Measurements from ENCODE around the gene KLC3.

Gene KLC3

GRCh38 chr19:45349430-45349941, 8.9 kb downstream of the KLC3 start:
- DNase-seq, result no peak

DNA sequence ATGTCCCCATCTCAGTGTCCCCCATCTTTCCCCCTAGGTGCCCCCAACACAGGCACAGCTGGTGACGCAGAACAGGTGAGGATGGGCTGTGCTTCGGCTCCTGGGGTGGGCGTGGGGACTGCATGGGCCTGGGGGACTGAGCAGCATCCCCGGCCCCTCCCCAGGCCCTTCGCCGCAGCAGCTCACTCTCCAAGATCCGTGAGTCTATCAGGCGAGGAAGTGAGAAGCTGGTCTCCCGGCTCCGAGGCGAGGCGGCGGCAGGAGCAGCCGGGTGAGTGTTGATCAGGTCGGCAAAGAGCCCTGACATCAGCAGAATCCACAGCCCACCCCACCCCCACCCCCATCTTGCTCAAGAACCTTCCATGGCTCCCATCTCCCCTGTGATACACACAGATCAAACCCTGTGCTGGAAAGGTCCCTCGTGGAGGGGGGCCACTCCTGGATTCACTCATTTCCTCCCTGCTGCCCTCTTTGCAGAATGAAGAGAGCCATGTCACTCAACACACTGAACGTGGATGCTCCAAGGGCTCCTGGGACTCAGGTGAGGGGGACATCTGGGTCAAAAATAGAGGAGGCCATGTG, 10.0 kb downstream of the KLC3 start:
- no peak for DNase-seq

DNA sequence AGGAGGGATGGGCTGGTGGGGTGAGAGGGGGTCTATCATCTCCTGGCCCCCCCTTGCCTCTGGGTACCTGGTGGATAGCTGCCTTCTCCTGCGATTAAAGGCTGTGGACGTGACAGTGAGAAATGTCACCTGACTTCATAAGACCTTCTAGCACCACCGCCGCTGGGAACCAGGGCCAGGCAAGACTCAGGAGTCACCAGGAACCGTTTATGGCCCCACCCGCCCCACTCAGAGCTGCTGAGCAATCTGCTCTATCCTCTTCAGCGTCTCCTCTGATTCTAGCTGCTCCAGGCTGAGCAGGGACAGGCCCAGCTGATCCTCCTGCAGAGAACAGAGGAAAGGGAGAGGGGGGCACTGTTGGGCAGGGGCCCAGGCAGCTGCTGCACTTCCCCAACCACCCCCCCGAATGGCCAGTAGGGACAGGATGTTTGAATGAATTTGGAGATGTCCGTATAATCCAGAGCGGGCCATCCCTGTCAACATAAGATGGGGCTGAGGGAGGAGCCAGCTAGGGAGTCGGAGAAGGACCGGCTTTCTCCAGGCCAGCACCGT, 10.9 kb downstream of the KLC3 start:
- no peak for DNase-seq

- DNase-seq, result no peak
Measured at GRCh38 chr19:45352062-45352461, 11.5 kb downstream of the KLC3 start.

DNA sequence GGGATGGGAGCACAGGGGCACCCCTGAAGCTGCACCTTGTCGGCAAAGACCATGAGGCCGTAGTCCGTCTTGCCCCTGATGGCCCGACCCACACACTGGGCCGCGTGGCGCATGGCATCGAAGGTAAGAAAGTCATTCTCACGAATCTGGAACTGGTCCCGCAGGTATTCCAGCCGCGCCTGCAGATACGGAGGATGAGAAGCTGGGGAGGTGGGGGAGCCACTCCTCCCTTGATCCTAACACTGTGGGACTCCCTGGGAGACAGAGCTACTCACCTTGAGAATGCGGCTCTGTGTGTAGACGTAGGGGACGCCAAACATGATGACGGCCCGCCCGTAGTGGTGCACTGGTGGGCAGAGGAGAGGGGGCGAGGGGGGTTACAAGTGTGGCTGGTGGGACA, 11.9 kb downstream of the KLC3 start:
- no peak for DNase-seq

DNA sequence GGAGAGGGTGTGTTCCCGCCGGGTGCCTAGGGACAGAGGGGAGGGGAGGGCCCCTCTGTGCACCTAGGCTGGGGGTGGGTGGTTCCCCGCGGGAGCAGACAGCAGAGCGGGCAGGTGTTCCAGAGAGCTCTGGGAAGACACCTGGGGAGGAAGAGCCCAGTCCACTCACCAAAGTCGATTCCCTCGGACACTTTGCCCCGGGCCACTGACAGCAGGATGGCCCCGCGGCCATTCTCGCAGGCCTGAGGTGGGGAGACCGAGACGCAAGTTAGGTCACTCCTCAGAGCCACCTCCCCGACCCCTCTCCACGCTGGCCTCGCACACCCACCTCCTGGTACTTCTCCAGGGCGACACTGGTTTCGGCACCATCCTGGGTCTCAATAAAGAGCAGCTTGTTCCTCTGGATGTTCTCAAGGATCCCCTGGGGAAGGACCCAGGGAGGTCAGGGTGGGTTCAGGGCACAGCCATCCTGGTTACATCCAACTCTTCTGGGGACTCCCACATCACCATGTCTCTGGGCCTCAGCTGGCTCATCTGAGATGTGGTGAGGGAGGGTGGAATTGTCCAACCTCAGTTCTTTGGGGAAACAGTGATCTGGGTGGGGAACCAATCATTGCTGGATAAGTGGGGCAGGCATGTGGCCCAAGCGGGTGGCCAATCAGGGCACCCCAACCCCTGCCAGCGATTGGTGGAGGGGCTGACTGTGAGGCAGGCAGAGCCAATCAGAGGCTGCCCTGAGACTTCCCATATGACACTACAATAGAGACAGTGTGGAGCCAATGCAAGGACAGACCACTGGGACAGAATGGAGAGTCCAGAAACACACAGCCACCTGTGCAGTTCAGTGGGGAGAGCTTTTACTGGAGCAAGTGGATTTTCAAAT, 12.6 kb downstream of the KLC3 start:
- no peak for DNase-seq

- no peak for DNase-seq
Measured at GRCh38 chr19:45354241-45354842, 13.8 kb downstream of the KLC3 start.

- DNase-seq, result no peak
Measured at GRCh38 chr19:45355402-45355801, 14.9 kb downstream of the KLC3 start.

DNA sequence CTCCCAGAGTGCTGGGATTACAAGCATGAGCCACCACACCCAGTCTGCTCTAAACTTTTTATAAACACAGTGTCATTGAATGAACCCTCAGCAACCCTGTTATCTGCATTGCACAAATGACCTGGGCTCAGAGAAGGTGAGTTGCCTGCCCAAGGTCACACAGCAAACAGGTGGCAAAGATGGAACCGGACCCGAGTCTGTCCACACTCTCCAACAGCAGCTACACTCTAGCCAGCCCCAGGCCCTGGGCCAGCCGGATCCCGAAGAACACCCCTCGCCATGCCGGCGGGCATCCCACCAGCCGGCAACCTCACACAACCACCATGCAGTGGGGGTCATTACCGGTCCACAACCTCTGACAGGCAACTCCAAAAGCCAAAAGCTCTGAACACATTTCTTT, 15.4 kb downstream of the KLC3 start:
- DNase-seq, result no peak

- no peak for DNase-seq
Measured at GRCh38 chr19:45356760-45357444, 16.4 kb downstream of the KLC3 start.

DNA sequence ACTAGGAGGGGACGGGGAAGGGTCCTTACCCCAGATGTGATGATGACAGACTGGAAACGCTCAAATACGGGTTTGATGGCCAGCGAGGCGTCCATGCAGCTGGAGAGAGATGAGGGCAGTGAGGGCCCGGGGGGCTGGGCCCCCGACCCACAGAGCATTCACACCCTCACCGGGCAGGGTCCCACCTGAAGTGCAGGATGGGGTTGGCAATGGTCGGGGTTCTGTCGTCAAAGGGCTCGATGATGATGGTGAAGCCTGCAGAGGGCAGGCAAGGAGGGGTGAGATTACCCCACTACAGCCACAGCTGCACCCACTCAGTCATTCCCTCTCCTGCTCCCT, 16.9 kb downstream of the KLC3 start:
- DNase-seq, result no peak

GRCh38 chr19:45358213-45358792, 17.8 kb downstream of the KLC3 start:
- no peak for DNase-seq

- DNase-seq, result no peak
Measured at GRCh38 chr19:45361608-45362007, 21.1 kb downstream of the KLC3 start.

GRCh38 chr19:45362291-45362690, 21.7 kb downstream of the KLC3 start:
- DNase-seq, result no peak

GRCh38 chr19:45363861-45364459, 23.4 kb downstream of the KLC3 start:
- DNase-seq, result no peak

GRCh38 chr19:45364696-45365095, 24.1 kb downstream of the KLC3 start:
- DNase-seq, result no peak

DNA sequence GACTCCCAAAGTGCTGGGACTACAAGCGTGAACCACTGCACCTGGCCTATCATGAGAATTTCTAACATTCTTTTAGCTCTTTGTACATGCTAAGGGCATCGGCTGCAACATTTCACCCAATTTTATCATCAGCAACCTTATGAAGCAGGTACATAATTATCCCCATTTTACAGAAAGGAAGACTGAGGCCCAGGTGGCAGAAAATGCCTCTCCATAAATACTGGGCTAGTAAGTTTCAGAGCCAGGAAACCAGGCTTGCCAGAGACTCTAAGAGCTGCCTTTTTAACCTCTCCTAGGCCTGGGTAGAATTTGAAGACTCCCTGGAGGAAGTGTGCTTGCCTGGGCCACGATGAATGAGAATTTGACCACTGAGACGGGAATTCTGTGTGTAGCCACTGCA, 27.6 kb downstream of the KLC3 start:
- no peak for DNase-seq

- no peak for DNase-seq
Measured at GRCh38 chr19:45368737-45369340, 28.3 kb downstream of the KLC3 start.

DNA sequence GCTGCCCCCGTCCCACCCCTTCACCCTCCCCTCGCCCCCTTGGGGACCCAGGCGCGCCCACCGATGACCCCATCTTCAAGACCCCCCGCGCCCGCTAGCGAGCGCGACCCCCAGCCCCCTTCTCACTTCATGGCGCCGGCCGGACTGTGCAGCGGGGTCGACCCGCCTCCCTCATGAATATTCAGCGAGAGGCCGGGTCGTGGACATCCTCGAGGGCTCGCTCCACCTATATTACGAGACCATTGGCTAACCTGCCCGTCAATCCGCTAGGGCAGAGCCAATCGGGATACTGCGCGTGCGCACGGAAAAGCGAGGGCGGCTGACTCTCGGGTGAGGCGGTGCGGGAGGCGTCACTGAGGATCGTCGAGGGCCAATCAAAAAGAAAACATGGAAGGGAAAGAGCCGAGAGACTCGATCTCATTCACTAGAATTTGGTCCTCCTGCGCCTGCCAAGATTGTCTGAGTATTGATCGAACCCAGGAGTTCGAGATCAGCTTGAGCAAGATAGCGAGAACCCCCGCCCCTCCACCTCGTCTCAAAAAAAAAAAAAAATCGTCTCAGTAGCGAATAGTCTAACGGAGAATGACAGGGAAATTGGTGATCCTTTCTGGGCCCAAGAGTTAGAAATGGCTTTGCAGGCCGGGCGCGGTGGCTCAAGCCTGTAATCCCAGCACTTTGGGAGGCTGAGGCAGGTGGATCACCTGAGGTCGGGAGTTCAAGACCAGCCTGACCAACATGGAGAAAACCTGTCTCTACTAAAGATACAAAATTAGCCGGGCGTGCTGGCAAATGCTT, 30.1 kb downstream of the KLC3 start, which contains the start of gene ERCC2:
ERCC2 (minus strand) TSS at position 164 of the 795 bp plus-strand sequence; CDS start at position 131, 33 bp downstream.
- DNase-seq, result peak; percentile 100

- no peak for DNase-seq
Measured at GRCh38 chr19:45376045-45376724, 35.6 kb downstream of the KLC3 start.

Measured in activated CD4-positive, alpha-beta T cell treated with anti-CD3 and anti-CD28 coated beads, Interleukin-10, Interleukin-2, amounts not matched to agents 100 ng/mL and 50 ng/mL, durations not matched to agents 16 hours and 8 hours (primary cell).